GM12878 (cell line): Measurements from ENCODE around the gene SCLY. TPM values are rescaled to one million over a fixed set of nuclear protein-coding genes. Genes with fewer than 3 reads are reported as not detected.
A peak's percentile ranks its signal among the peaks of the same experiment; 100 is the strongest.

Experiments
- ATAC-seq: fragments of 200-7000 bp; cut with Tn5 transposase; 3 replicates; pipeline ENCODE4 v1.9.1; 2020; ENCODE audit warnings: mild to moderate bottlenecking, moderate library complexity
- BruUV-seq: library from RNA; stranded (reverse); fragments of 400-500 nt; replicated peaks from 2 replicates; lab custom pipeline; 2021; lab: Mats Ljungman, UMichigan
- CTCF ChIA-PET: fragments of 300-600 bp; sonication (Branson Sonifier 250); formaldehyde crosslinking; extraction: SDS; loops from one replicate; lab custom pipeline; 2021; ENCODE audit warnings: inconsistent platforms; lab: Yijun Ruan, JAX
- POLR2A ChIA-PET: fragments of 350-600 bp; formaldehyde crosslinking; extraction: SDS; loops from one replicate; lab custom pipeline; 2021; ENCODE audit warnings: inconsistent platforms; lab: Charles Lee
- RAD21 ChIA-PET: fragments of 300-600 bp; sonication (Branson Sonifier 250); formaldehyde crosslinking; loops from one replicate; lab custom pipeline; 2023; ENCODE audit warnings: antibody characterized with exemption; ENCODE audit not compliant: unreplicated experiment; lab: Charles Lee
- SMC1A ChIA-PET: fragments of 300-600 bp; sonication (Branson Sonifier 250); formaldehyde crosslinking; loops from one replicate; lab custom pipeline; 2023; ENCODE audit not compliant: unreplicated experiment, uncharacterized antibody; lab: Charles Lee
- DNase-seq: peaks from one replicate; pipeline ENCODE4 v3.0.0-alpha.2; 2011; ENCODE audit warnings: low read depth, low spot score
- FAIRE-seq: peaks from 3 replicates; lab custom pipeline; 2011; peaks lifted over from hg19 to GRCh38; lab: Jason Lieb, UNC
- H2AFZ ChIP-seq: 2 replicates; pipeline ENCODE4 v1.6.0; 2011; ENCODE audit warnings: low read depth, low read length, control low read depth; ENCODE audit not compliant: control insufficient read depth
- H3K27ac ChIP-seq: 2 replicates; pipeline ENCODE4 v1.5.1; 2011; ENCODE audit warnings: control low read depth; ENCODE audit not compliant: control insufficient read depth, insufficient read depth
- H3K27me3 ChIP-seq, 2 experiments: replicated peaks in 1 of 2; 2 replicates each; pipeline versions ENCODE4 v1.6.0 to v1.6.1; 2011; ENCODE audit warnings: low read length in 1 of 2; ENCODE audit not compliant: control insufficient read depth in 2 of 2, insufficient read depth in 2 of 2
- H3K36me3 ChIP-seq, 2 experiments: 2 replicates each; pipeline ENCODE4 v1.5.1; 2011; ENCODE audit warnings: low read length in 1 of 2; ENCODE audit not compliant: control insufficient read depth in 2 of 2, insufficient read depth in 2 of 2
- H3K4me1 ChIP-seq: 2 replicates; pipeline ENCODE4 v1.6.1; 2011; ENCODE audit warnings: mild to moderate bottlenecking, low read length, moderate library complexity, mixed read lengths; ENCODE audit not compliant: control insufficient read depth, insufficient read depth
- H3K4me2 ChIP-seq: 2 replicates; pipeline ENCODE4 v1.6.0; 2011; ENCODE audit warnings: control low read depth; ENCODE audit not compliant: control insufficient read depth, insufficient read depth
- H3K4me3 ChIP-seq: fragments of 200-600 bp; sonication (generic); 2 replicates; pipeline ENCODE4 v1.5.1; 2016
- H3K79me2 ChIP-seq: 2 replicates; pipeline ENCODE4 v1.6.0; 2011; ENCODE audit warnings: low read length; ENCODE audit not compliant: control insufficient read depth, insufficient read depth
- H3K9ac ChIP-seq: 2 replicates; pipeline ENCODE4 v1.8.0; 2011; ENCODE audit warnings: low read length, control low read depth, mixed read lengths; ENCODE audit not compliant: control insufficient read depth, insufficient read depth
- H3K9me3 ChIP-seq: replicated peaks from 3 replicates; pipeline ENCODE4 v1.5.1; 2011; ENCODE audit warnings: mild to moderate bottlenecking, low read length; ENCODE audit not compliant: control insufficient read depth, insufficient read depth
- H4K20me1 ChIP-seq: 2 replicates; pipeline ENCODE4 v1.6.0; 2011; ENCODE audit not compliant: control insufficient read depth, insufficient read depth
- E2F4 ChIP-seq: IDR thresholded peaks from 2 replicates; pipeline ENCODE4 v1.6.1; 2012; ENCODE audit warnings: low read depth, low read length, improper control_type of control experiment
- HDAC2 ChIP-seq: fragments of 200-600 bp; sonication (generic); IDR thresholded peaks from 2 replicates; pipeline ENCODE4 v1.6.1; 2017
- MLLT1 ChIP-seq: fragments of 450-650 bp; IDR thresholded peaks from 2 replicates; pipeline ENCODE4 v1.6.1; 2016; ENCODE audit warnings: mild to moderate bottlenecking
- NFYB ChIP-seq: IDR thresholded peaks from 2 replicates; pipeline ENCODE4 v1.6.1; 2011; ENCODE audit warnings: low read depth, mild to moderate bottlenecking, low read length, improper control_type of control experiment, moderate library complexity; ENCODE audit not compliant: insufficient read depth
- POLR2A ChIP-seq: IDR thresholded peaks from 2 replicates; pipeline ENCODE4 v1.6.1; 2011; ENCODE audit warnings: low read depth, mild to moderate bottlenecking, low read length
- SMAD5 ChIP-seq: IDR thresholded peaks from 2 replicates; pipeline ENCODE4 v1.6.1; 2016; ENCODE audit warnings: antibody characterized with exemption, low read depth
- WGBS: methylation state at CpG from one replicate; pipeline ENCODE4 v1.1.6; 2016; ENCODE audit warnings: low lambda C conversion rate; ENCODE audit not compliant: insufficient replicate concordance, insufficient coverage; ENCODE audit errors: missing lambda C conversion rate; 5-methylcytosine and 5-hydroxymethylcytosine counted together
- in situ Hi-C: fragments of 300-500 bp; cut with MboI; formaldehyde crosslinking; loops from 9 replicates; pipeline ENCODE4 v1.14.3; 2018; ENCODE audit warnings: mixed read lengths
- intact Hi-C: fragments of 100-400 bp; cut with micrococcal nuclease; formaldehyde crosslinking; loops from one replicate; pipeline ENCODE4 v1.14.2; 2022; ENCODE audit not compliant: unreplicated experiment
- polyA plus RNA-seq, 11 experiments: library from polyadenylated mRNA; depleted of rRNA in 4 of 11; unstranded in 6 of 11; stranded (reverse) in 5 of 11; fragments of >200 nt; fragmentation: Nextera tagmentation in 4 of 11; fragmentation: Illumina TruSeq in 1 of 11; extraction: Ambion mirVana in 4 of 11; extraction: Trizol in 1 of 11; gene quantifications; 1 replicate in 1 of 11; 2 replicates in 10 of 11; pipeline versions ENCODE4 v1.2.1 to v1.2.3, GENCODE V29; 2011 to 2016; ENCODE audit warnings: inconsistent platforms in 2 of 11, missing spikeins in 2 of 11, low read depth in 1 of 11
- total RNA-seq, 4 experiments: library from RNA; depleted of rRNA in 3 of 4; stranded (reverse); fragments of >200 nt in 3 of 4; fragmentation: Illumina TruSeq in 1 of 4; extraction: Trizol in 1 of 4; gene quantifications; 2 replicates each; pipeline versions ENCODE4 v1.2.1 to v1.2.3, GENCODE V29; 2013 to 2021

The SCLY gene
- total and polyA plus RNA-seq, 10 of the 15 experiments (the other 5 are each of a cell fraction or from before 2014, with no cell fraction given), result 3.3 to 49.1 (median 32.3) TPM

GRCh38 chr2:238065071-238065846, 4.5 kb downstream of the SCLY start:
- no peak overlapping the region for H3K27ac ChIP-seq
- ChIA-PET SMC1A (interaction anchor here (1.3 to 4.4 kb wide), 5 partner anchors 8 to 72 kb away, joined by 3 to 15 read pairs (median 4); no protein-coding TSS in a partner anchor), CTCF (interaction anchor here (0.8 to 1.4 kb wide), 4 partner anchors 9 to 96 kb away, joined by 3 read pairs; no protein-coding TSS in a partner anchor), POLR2A (interaction anchor here (1.2 to 2.7 kb wide), 3 partner anchors 10 to 139 kb away, joined by 4 to 9 read pairs (median 6); no protein-coding TSS in a partner anchor), RAD21 (interaction anchor here (1.2 kb wide), 2 partner anchors 8 to 44 kb away, joined by 5 read pairs; no protein-coding TSS in a partner anchor)
- no peak overlapping the region for H2AFZ ChIP-seq
- H3K9ac ChIP-seq, result no peak overlapping the region
- no peak for FAIRE-seq
- no peaks in the 10 kb centered on the region; the same call in 2 of the 3 replicates for H3K9me3 ChIP-seq
- H3K27me3 ChIP-seq, result no peaks in the 10 kb centered on the region
- BruUV-seq, result no TSS peak
- no peak for DNase-seq
- no peak overlapping the region for H3K4me2 ChIP-seq
- no peak overlapping the region for H3K4me3 ChIP-seq
- intact Hi-C loops, result loop anchor here (10.0 kb wide), 1 partner anchor 370 kb away; no protein-coding TSS in a partner anchor
- H3K4me1 ChIP-seq, result peaks cover 10% of the 10 kb centered on the region
- TF ChIP-seq MLLT1 (peak; percentile 36; the same call in 1 of the 2 replicates), E2F4 (no peak), POLR2A (no peak), SMAD5 (no peak), HDAC2 (no peak), NFYB (no peak)
- in situ Hi-C loops, result no loop called here
- H3K36me3 ChIP-seq, result peaks cover 9 to 22% of the 10 kb centered on the region in 2 experiments; a peak in 3 of 4 replicates
- H3K79me2 ChIP-seq, result peaks cover 28% of the 10 kb centered on the region
- no peaks in the 10 kb centered on the region for H4K20me1 ChIP-seq
- WGBS, result 87% methylated on average over 18 of the region's 18 CpGs
- no peak for ATAC-seq
